PFSK-1 (cell line): ENCODE data around the gene TMC8. TPM values are rescaled to one million over a fixed set of nuclear protein-coding genes. Genes with fewer than 3 reads are reported as not detected.

Source experiments
- FOXP2 ChIP-seq: optimal IDR thresholded peaks from 2 replicates; pipeline ENCODE3; 2011; ENCODE audit warnings: borderline replicate concordance, control low read depth, inconsistent platforms; ENCODE audit not compliant: insufficient read depth; ENCODE audit errors: extremely low read length, extremely low read depth
- POLR2AphosphoS5 ChIP-seq: IDR thresholded peaks from 2 replicates; pipeline ENCODE4 v1.6.1; 2012; ENCODE audit warnings: low read depth, mild to moderate bottlenecking, control low read depth, low read length, moderate library complexity
- REST ChIP-seq, 2 experiments: IDR thresholded peaks; 2 replicates each; pipeline versions ENCODE4 v1.6.1 to v1.8.0; 2011 to 2012; ENCODE audit warnings: low read depth in 2 of 2, low read length in 2 of 2, control low read depth in 1 of 2, inconsistent platforms in 1 of 2, mild to moderate bottlenecking in 1 of 2, moderate library complexity in 1 of 2; ENCODE audit not compliant: insufficient read depth in 1 of 2
- SIN3A ChIP-seq: IDR thresholded peaks from 2 replicates; pipeline ENCODE4 v1.6.1; 2012; ENCODE audit warnings: mild to moderate bottlenecking, low read length, moderate library complexity, borderline replicate concordance; ENCODE audit not compliant: insufficient read depth
- TAF1 ChIP-seq: IDR thresholded peaks from 2 replicates; pipeline ENCODE4 v1.6.1; 2012; ENCODE audit warnings: low read length, control low read depth, borderline replicate concordance; ENCODE audit not compliant: insufficient read depth
- polyA plus RNA-seq: library from polyadenylated mRNA; unstranded; fragments of >200 nt; gene quantifications from one replicate; pipeline ENCODE4 v1.2.1, GENCODE V29; 2012; ENCODE audit warnings: low read depth, missing spikeins; ENCODE audit not compliant: insufficient read length

Gene TMC8
- polyA plus RNA-seq = 0.85 TPM

GRCh38 chr17:78130437-78131101, at the start of gene TMC8:
TSS of gene TMC8 (plus strand) at chr17:78130771. CDS start at chr17:78131589, 818 bp downstream.
- no peak for TF ChIP-seq FOXP2
- TF ChIP-seq REST (IDR thresholded peaks at IDR 0.05; ENCODE audit: insufficient read depth in 1 of 2, low read depth in 2 of 2, low read length in 2 of 2) = no peak
- TF ChIP-seq TAF1 = no peak
- TF ChIP-seq POLR2AphosphoS5 = no peak
- no peak for TF ChIP-seq SIN3A

- TF ChIP-seq TAF1 = no peak
- TF ChIP-seq REST (IDR thresholded peaks at IDR 0.05; ENCODE audit: insufficient read depth in 1 of 2, low read depth in 2 of 2, low read length in 2 of 2) = no peak
- TF ChIP-seq FOXP2 = no peak
- TF ChIP-seq POLR2AphosphoS5 = no peak
- TF ChIP-seq SIN3A = no peak
Measured at GRCh38 chr17:78081551-78081950, 49.0 kb upstream of the TMC8 start.

GRCh38 chr17:78082988-78083387, 47.6 kb upstream of the TMC8 start:
- TF ChIP-seq REST (IDR thresholded peaks at IDR 0.05; ENCODE audit: insufficient read depth in 1 of 2, low read depth in 2 of 2, low read length in 2 of 2) (no peak), POLR2AphosphoS5 (no peak), SIN3A (no peak), TAF1 (no peak), FOXP2 (no peak)

- TF ChIP-seq REST (IDR thresholded peaks at IDR 0.05; ENCODE audit: insufficient read depth in 1 of 2, low read depth in 2 of 2, low read length in 2 of 2) = no peak
Measured at GRCh38 chr17:78086740-78087139, 43.8 kb upstream of the TMC8 start.

GRCh38 chr17:78088529-78088928, 42.0 kb upstream of the TMC8 start:
- TF ChIP-seq SIN3A (no peak), REST (IDR thresholded peaks at IDR 0.05; ENCODE audit: insufficient read depth in 1 of 2, low read depth in 2 of 2, low read length in 2 of 2) (no peak), POLR2AphosphoS5 (no peak), FOXP2 (no peak), TAF1 (no peak)
